HCT116 (cell line): ENCODE measurements around the gene CNKSR3.

Experiments
- JUND ChIP-seq: IDR thresholded peaks from 2 replicates; pipeline ENCODE4 v1.6.1; 2012
- POLR2AphosphoS5 ChIP-seq: IDR thresholded peaks from 2 replicates; pipeline ENCODE4 v1.6.1; 2011; ENCODE audit warnings: mild to moderate bottlenecking, low read depth, low read length, moderate library complexity
- TF ChIP-seq, protein P1 (sequence below), 3 experiments: fragments of 200-600 bp in 1 of 3; sonication (generic) in 1 of 3; IDR thresholded peaks in 2 of 3; conservative IDR thresholded peaks in 1 of 3; 2 replicates each; pipeline ENCODE4 v1.5.1; 2012 to 2017; ENCODE audit warnings: low read depth in 2 of 3, low read length in 2 of 3, antibody characterized with exemption in 1 of 3, borderline replicate concordance in 1 of 3, control low read depth in 1 of 3, mild to moderate bottlenecking in 1 of 3, mixed read lengths in 1 of 3, mixed run types in 1 of 3, moderate library complexity in 1 of 3; ENCODE audit not compliant: insufficient read depth in 1 of 3
- TF ChIP-seq, protein P2 (sequence below): IDR thresholded peaks from 2 replicates; pipeline ENCODE4 v1.6.1; 2012

DNA sequence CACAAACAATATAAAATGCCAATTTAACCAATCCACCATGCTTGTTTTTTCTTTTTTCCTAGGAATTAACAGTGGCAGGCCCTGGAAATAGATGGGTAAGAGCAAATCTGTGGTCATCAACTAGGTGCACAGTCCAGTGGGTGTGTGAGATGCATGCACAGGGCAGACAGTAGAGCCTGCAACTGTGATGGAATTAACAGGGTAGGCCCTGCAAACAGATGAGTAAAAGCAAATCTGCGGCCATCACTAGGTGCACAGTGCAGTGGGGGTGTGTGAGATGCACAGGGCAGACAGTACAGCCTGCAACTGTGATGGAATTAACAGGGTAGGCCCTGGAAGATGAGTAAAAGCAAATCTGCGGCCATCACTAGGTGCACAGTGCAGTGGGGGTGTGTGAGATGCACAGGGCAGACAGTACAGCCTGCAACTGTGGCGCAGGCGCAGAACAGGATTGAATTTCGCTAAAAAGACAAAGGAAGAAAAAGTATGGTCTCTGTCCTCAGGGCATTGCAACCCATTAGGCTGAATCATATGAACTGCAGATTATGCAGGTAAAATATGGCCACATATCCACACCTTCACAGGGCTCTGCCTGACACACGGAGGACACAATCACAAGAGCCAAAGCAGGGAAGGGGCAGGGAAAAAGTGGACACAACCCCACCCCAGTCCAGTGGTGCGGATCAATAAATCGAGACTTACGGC lies 112.8 kb downstream of the CNKSR3 start:
- no peak for TF ChIP-seq JUND
- TF ChIP-seq, protein P1, sequence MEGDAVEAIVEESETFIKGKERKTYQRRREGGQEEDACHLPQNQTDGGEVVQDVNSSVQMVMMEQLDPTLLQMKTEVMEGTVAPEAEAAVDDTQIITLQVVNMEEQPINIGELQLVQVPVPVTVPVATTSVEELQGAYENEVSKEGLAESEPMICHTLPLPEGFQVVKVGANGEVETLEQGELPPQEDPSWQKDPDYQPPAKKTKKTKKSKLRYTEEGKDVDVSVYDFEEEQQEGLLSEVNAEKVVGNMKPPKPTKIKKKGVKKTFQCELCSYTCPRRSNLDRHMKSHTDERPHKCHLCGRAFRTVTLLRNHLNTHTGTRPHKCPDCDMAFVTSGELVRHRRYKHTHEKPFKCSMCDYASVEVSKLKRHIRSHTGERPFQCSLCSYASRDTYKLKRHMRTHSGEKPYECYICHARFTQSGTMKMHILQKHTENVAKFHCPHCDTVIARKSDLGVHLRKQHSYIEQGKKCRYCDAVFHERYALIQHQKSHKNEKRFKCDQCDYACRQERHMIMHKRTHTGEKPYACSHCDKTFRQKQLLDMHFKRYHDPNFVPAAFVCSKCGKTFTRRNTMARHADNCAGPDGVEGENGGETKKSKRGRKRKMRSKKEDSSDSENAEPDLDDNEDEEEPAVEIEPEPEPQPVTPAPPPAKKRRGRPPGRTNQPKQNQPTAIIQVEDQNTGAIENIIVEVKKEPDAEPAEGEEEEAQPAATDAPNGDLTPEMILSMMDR (IDR thresholded peaks at IDR 0.05 in 2 of 3, conservative IDR thresholded peaks at IDR 0.05 in 1 of 3; ENCODE audit: borderline replicate concordance in 1 of 3, insufficient read depth in 1 of 3, low read depth in 2 of 3, low read length in 2 of 3), result no peak
- TF ChIP-seq POLR2AphosphoS5, result no peak
- TF ChIP-seq, protein P2, sequence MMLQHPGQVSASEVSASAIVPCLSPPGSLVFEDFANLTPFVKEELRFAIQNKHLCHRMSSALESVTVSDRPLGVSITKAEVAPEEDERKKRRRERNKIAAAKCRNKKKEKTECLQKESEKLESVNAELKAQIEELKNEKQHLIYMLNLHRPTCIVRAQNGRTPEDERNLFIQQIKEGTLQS, result no peak
